HG03460 (cell line): ENCODE results near the gene PLXNA1.

Experiments used
- ATAC-seq: cut with Tn5 transposase; IDR thresholded peaks from one replicate; pipeline ENCODE4 v1.9.1; 2021; ENCODE audit not compliant: unreplicated experiment

The PLXNA1 gene

GRCh38 chr3:127015282-127016042 is 32.5 kb downstream of the PLXNA1 start:
- ATAC-seq, result peak; percentile 49

- ATAC-seq, result no peak
Measured at GRCh38 chr3:127016043-127016343, 33.1 kb downstream of the PLXNA1 start.

- no peak for ATAC-seq
Measured at GRCh38 chr3:127016461-127016860, 33.5 kb downstream of the PLXNA1 start.

- ATAC-seq, result no peak
Measured at GRCh38 chr3:127017229-127017628, 34.3 kb downstream of the PLXNA1 start.

GRCh38 chr3:127017781-127018180 is 34.9 kb downstream of the PLXNA1 start:
- ATAC-seq, result no peak

- ATAC-seq, result no peak
Measured at GRCh38 chr3:127018306-127018828, 35.5 kb downstream of the PLXNA1 start.

- no peak for ATAC-seq
Measured at GRCh38 chr3:127019449-127019848, 36.5 kb downstream of the PLXNA1 start.

GRCh38 chr3:127020543-127020942 is 37.6 kb downstream of the PLXNA1 start:
- ATAC-seq, result no peak

- ATAC-seq, result no peak
Measured at GRCh38 chr3:127022849-127023248, 39.9 kb downstream of the PLXNA1 start.

- no peak for ATAC-seq
Measured at GRCh38 chr3:127025456-127025855, 42.5 kb downstream of the PLXNA1 start.

GRCh38 chr3:127026036-127026435 is 43.1 kb downstream of the PLXNA1 start:
- no peak for ATAC-seq

GRCh38 chr3:127026661-127027060 is 43.7 kb downstream of the PLXNA1 start:
- no peak for ATAC-seq

GRCh38 chr3:127027061-127027735 is 44.3 kb downstream of the PLXNA1 start:
- no peak for ATAC-seq

GRCh38 chr3:127027811-127028548 is 45.1 kb downstream of the PLXNA1 start:
- ATAC-seq, result no peak

- no peak for ATAC-seq
Measured at GRCh38 chr3:127028781-127029657, 46.1 kb downstream of the PLXNA1 start.

- no peak for ATAC-seq
Measured at GRCh38 chr3:127029658-127030507, 47.0 kb downstream of the PLXNA1 start.

- ATAC-seq, result no peak
Measured at GRCh38 chr3:127030508-127031412, 47.8 kb downstream of the PLXNA1 start.

GRCh38 chr3:127031413-127031810 is 48.5 kb downstream of the PLXNA1 start:
- no peak for ATAC-seq

- no peak for ATAC-seq
Measured at GRCh38 chr3:127031845-127032244, 48.9 kb downstream of the PLXNA1 start.
